ENCODE measurements around the gene UBA1. TPM values are rescaled to one million over a fixed set of nuclear protein-coding genes. Genes with fewer than 3 reads are reported as not detected.

The UBA1 gene
- total and polyA plus RNA-seq, 10 of the 15 experiments (the other 5 are each of a cell fraction or from before 2014, with no cell fraction given) = 60.4 to 314 (median 216) TPM

- H4K20me1 ChIP-seq (ENCODE audit: control insufficient read depth, insufficient read depth) = peaks cover 13% of the 10 kb centered on the region
- ChIA-PET SMC1A (ENCODE audit: uncharacterized antibody, unreplicated experiment) (interaction anchor here (0.7 to 1.0 kb wide), 9 partner anchors 15 to 417 kb away, joined by 3 to 6 read pairs (median 3); partner anchors contain the start of gene USP11), CTCF (interaction anchor here (1.0 to 1.6 kb wide), 5 partner anchors 15 to 167 kb away, joined by 3 to 6 read pairs (median 4); partner anchors contain the start of genes NDUFB11, RBM10 and USP11), RAD21 (ENCODE audit: unreplicated experiment) (interaction anchor here (0.7 to 1.5 kb wide), 9 partner anchors 16 to 306 kb away, joined by 3 to 9 read pairs (median 6); partner anchors contain the start of genes NDUFB11, RBM10 and USP11), POLR2A (interaction anchor here (0.7 to 3.2 kb wide), 10 partner anchors 10 to 297 kb away, joined by 3 to 29 read pairs (median 4); partner anchors contain the start of genes RBM10 and USP11)
- no peak overlapping the region for H3K9ac ChIP-seq (ENCODE audit: control insufficient read depth, insufficient read depth, low read length)
- H3K9me3 ChIP-seq (replicated peaks; ENCODE audit: control insufficient read depth, insufficient read depth, low read length) = no peaks in the 10 kb centered on the region
- DNase-seq (ENCODE audit: low read depth, low spot score) (no peak), FAIRE-seq (peak; percentile 41), ATAC-seq (no peak)
- no peak overlapping the region for H3K27ac ChIP-seq (ENCODE audit: control insufficient read depth, insufficient read depth)
- H3K4me2 ChIP-seq (ENCODE audit: control insufficient read depth, insufficient read depth) = peak overlapping the region; percentile 26
- H3K79me2 ChIP-seq (ENCODE audit: control insufficient read depth, insufficient read depth, low read length) = peaks cover 40% of the 10 kb centered on the region
- peak overlapping the region; percentile 23; the same call in 1 of the 2 replicates for H3K4me3 ChIP-seq
- in situ Hi-C loops (cut with MboI) (loop anchor here (10.0 to 25.0 kb wide), 2 partner anchors 428 to 1720 kb away; no protein-coding TSS in a partner anchor), intact Hi-C loops (cut with micrococcal nuclease; ENCODE audit: unreplicated experiment) (no loop called here)
- 15% methylated on average over 22 of the region's 22 CpGs for WGBS (ENCODE audit: insufficient coverage, insufficient replicate concordance, low lambda C conversion rate, missing lambda C conversion rate)
- H3K27me3 ChIP-seq (replicated peaks in 1 of 2; ENCODE audit: control insufficient read depth in 2 of 2, insufficient read depth in 2 of 2, low read length in 1 of 2) = no peaks in the 10 kb centered on the region
- no peak overlapping the region; the same call in 1 of the 2 replicates for H2AFZ ChIP-seq (ENCODE audit: control insufficient read depth, low read depth, low read length)
- BruUV-seq (replicated peaks) = no TSS peak
- peaks cover 8% of the 10 kb centered on the region; the same call in 1 of the 2 replicates for H3K4me1 ChIP-seq (ENCODE audit: control insufficient read depth, insufficient read depth, low read length)
- peaks cover 23 to 24% of the 10 kb centered on the region in 2 experiments for H3K36me3 ChIP-seq (ENCODE audit: control insufficient read depth in 2 of 2, insufficient read depth in 2 of 2, low read length in 1 of 2)
- TF ChIP-seq MTA3 (IDR thresholded peaks at IDR 0.05; ENCODE audit: borderline replicate concordance, low read length) (no peak), ZNF622 (IDR thresholded peaks at IDR 0.05) (no peak), ETV6 (conservative IDR thresholded peaks at IDR 0.05 in 1 of 2, IDR thresholded peaks at IDR 0.05 in 1 of 2; ENCODE audit: borderline replicate concordance in 1 of 2, low read depth in 1 of 2) (no peak), ATF3 (IDR thresholded peaks at IDR 0.05; ENCODE audit: borderline replicate concordance, extremely low read depth, low read depth, low read length) (no peak), HDGF (IDR thresholded peaks at IDR 0.05) (no peak), KDM1A (IDR thresholded peaks at IDR 0.05; ENCODE audit: borderline replicate concordance) (no peak), HDAC2 (IDR thresholded peaks at IDR 0.05) (no peak), ZNF687 (IDR thresholded peaks at IDR 0.05) (no peak), TCF3 (IDR thresholded peaks at IDR 0.05; ENCODE audit: borderline replicate concordance, insufficient read depth, low read depth, low read length) (no peak), POU2F2 (IDR thresholded peaks at IDR 0.05; ENCODE audit: borderline replicate concordance, low read depth, low read length) (peak; percentile 85), REST (IDR thresholded peaks at IDR 0.05; ENCODE audit: low read depth, low read length) (0 out of 2 replicates have a peak, but pooled peaks have one; percentile 14), CBX5 (IDR thresholded peaks at IDR 0.05; ENCODE audit: low read depth) (no peak), IKZF1 (conservative IDR thresholded peaks at IDR 0.05) (peak; percentile 27; the same call in 1 of the 2 replicates), NBN (IDR thresholded peaks at IDR 0.05) (no peak), SIX5 (IDR thresholded peaks at IDR 0.05; ENCODE audit: low read depth, low read length, severe bottlenecking) (no peak)
Observed at GRCh38 chrX:47217121-47217851, 23.7 kb downstream of the UBA1 start.

Measured in GM12878 (cell line).